ENCODE measurements around the gene AMHR2.
A peak's percentile ranks its signal among the peaks of the same experiment; 100 is the strongest.
"Not testable (repeated sequence)": the region's sequence is repeated elsewhere in the genome, so short reads cannot be mapped to it uniquely, and the experiment has no call there.

Gene AMHR2

GRCh38 chr12:53415752-53416389 lies 7.8 kb upstream of the AMHR2 start:
- not testable (repeated sequence) for FAIRE-seq

- FAIRE-seq, result not testable (repeated sequence)
Observed at GRCh38 chr12:53417291-53417816, 6.3 kb upstream of the AMHR2 start.

GRCh38 chr12:53418221-53418620 lies 5.4 kb upstream of the AMHR2 start:
- no peak for FAIRE-seq

- FAIRE-seq, result no peak
Observed at GRCh38 chr12:53419756-53420155, 3.9 kb upstream of the AMHR2 start.

GRCh38 chr12:53422247-53422646 lies 1.4 kb upstream of the AMHR2 start:
- FAIRE-seq, result not testable (repeated sequence)

GRCh38 chr12:53424626-53425514 lies 1.2 kb downstream of the AMHR2 start:
- FAIRE-seq, result no peak

GRCh38 chr12:53425515-53426150 lies 2.0 kb downstream of the AMHR2 start:
- no peak for FAIRE-seq

GRCh38 chr12:53427905-53428594 lies 4.4 kb downstream of the AMHR2 start:
- no peak for FAIRE-seq

- FAIRE-seq, result no peak
Observed at GRCh38 chr12:53428741-53429140, 5.1 kb downstream of the AMHR2 start.

- FAIRE-seq, result no peak
Observed at GRCh38 chr12:53430116-53430515, 6.5 kb downstream of the AMHR2 start.

- no peak for FAIRE-seq
Observed at GRCh38 chr12:53431187-53431586, 7.5 kb downstream of the AMHR2 start.

GRCh38 chr12:53435326-53435725 lies 11.7 kb downstream of the AMHR2 start:
- not testable (repeated sequence) for FAIRE-seq

- not testable (repeated sequence) for FAIRE-seq
Observed at GRCh38 chr12:53439582-53439981, 15.9 kb downstream of the AMHR2 start.

GRCh38 chr12:53441040-53441833 lies 17.6 kb downstream of the AMHR2 start, which contains the start of gene PRR13:
PRR13 (plus strand) TSS chr12:53441734; CDS start chr12:53442715, 981 bp downstream.
- no peak for FAIRE-seq

- no peak for FAIRE-seq
Observed at GRCh38 chr12:53443955-53444354, 20.3 kb downstream of the AMHR2 start.

- not testable (repeated sequence) for FAIRE-seq
Observed at GRCh38 chr12:53444593-53445325, 21.1 kb downstream of the AMHR2 start.

- no peak for FAIRE-seq
Observed at GRCh38 chr12:53450936-53451335, 27.3 kb downstream of the AMHR2 start.

GRCh38 chr12:53451661-53452158 lies 28.1 kb downstream of the AMHR2 start, which contains the start of gene PCBP2:
PCBP2 (plus strand) TSS chr12:53452102; CDS start chr12:53454801, 2,699 bp downstream.
- FAIRE-seq, result peak; percentile 24

- FAIRE-seq, result no peak
Observed at GRCh38 chr12:53452159-53453077, 28.8 kb downstream of the AMHR2 start.
